GM04503 (cell line): ENCODE measurements around the gene SELENOT.

Source experiments
- DNase-seq: peaks from one replicate; pipeline ENCODE4 v3.0.0-alpha.2; 2012; ENCODE audit warnings: low read depth

SELENOT gene

GRCh38 chr3:150662410-150663200 is 59.5 kb downstream of the SELENOT start:
- DNase-seq, result no peak

GRCh38 chr3:150663461-150663860 is 60.3 kb downstream of the SELENOT start:
- DNase-seq, result no peak

DNA sequence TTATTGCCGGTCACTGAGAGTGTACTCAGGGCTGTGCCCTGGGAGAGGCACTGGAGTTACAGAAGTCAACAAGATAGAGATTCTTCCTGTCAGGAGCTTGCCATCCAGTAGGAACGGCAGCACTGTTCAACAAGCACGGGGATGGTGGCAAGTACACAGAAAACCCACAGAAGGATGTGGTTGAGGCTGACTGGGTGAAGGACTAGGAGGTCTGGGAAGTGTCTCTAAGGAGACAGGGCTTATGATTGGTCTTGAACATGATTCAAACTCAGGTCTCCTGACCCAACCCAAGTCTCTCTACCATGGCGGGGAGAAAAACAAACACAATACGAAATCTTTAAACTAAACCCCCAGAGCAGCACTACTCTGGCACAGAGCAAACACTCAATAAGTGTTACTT is 63.0 kb downstream of the SELENOT start:
- no peak for DNase-seq

GRCh38 chr3:150673966-150674365 is 70.8 kb downstream of the SELENOT start:
- DNase-seq, result no peak

GRCh38 chr3:150675587-150675986 is 72.5 kb downstream of the SELENOT start:
- DNase-seq, result no peak
